Activated CD4-positive, alpha-beta T cell treated with anti-CD3 and anti-CD28 coated beads, Interleukin-10, Interleukin-2, amounts not matched to agents 100 ng/mL and 50 ng/mL, durations not matched to agents 16 hours and 8 hours (primary cell): ENCODE results near the gene NUP98.

Experiments
- DNase-seq: peaks from one replicate; pipeline ENCODE4 v3.0.0-alpha.2; 2020

NUP98 gene

GRCh38 chr11:3723014-3723708 lies 74.2 kb downstream of the NUP98 start:
- DNase-seq, result peak; percentile 26

GRCh38 chr11:3722100-3722499 lies 75.3 kb downstream of the NUP98 start:
- no peak for DNase-seq

- no peak for DNase-seq
Measured at GRCh38 chr11:3720997-3721396, 76.4 kb downstream of the NUP98 start.

- no peak for DNase-seq
Measured at GRCh38 chr11:3712274-3712673, 85.1 kb downstream of the NUP98 start.

GRCh38 chr11:3710485-3711259 lies 86.7 kb downstream of the NUP98 start:
- no peak for DNase-seq

GRCh38 chr11:3709977-3710376 lies 87.4 kb downstream of the NUP98 start:
- no peak for DNase-seq

GRCh38 chr11:3707176-3707575 lies 90.2 kb downstream of the NUP98 start:
- DNase-seq, result no peak

- DNase-seq, result no peak
Measured at GRCh38 chr11:3703383-3703782, 94.0 kb downstream of the NUP98 start.

GRCh38 chr11:3700910-3701309 lies 96.4 kb downstream of the NUP98 start:
- DNase-seq, result no peak

- no peak for DNase-seq
Measured at GRCh38 chr11:3700410-3700809, 96.9 kb downstream of the NUP98 start.

- DNase-seq, result no peak
Measured at GRCh38 chr11:3686751-3687150, 110.6 kb downstream of the NUP98 start.

GRCh38 chr11:3685923-3686322 lies 111.4 kb downstream of the NUP98 start:
- no peak for DNase-seq

GRCh38 chr11:3684819-3685172 lies 112.6 kb downstream of the NUP98 start:
- DNase-seq, result no peak

- no peak for DNase-seq
Measured at GRCh38 chr11:3684129-3684818, 113.1 kb downstream of the NUP98 start.

- no peak for DNase-seq
Measured at GRCh38 chr11:3683039-3683438, 114.3 kb downstream of the NUP98 start.

GRCh38 chr11:3679077-3679476 lies 118.3 kb downstream of the NUP98 start:
- DNase-seq, result no peak

GRCh38 chr11:3675971-3676370 lies 121.4 kb downstream of the NUP98 start:
- DNase-seq, result no peak

- DNase-seq, result no peak
Measured at GRCh38 chr11:3674189-3674588, 123.2 kb downstream of the NUP98 start.

- DNase-seq, result no peak
Measured at GRCh38 chr11:3671334-3672254, 125.8 kb downstream of the NUP98 start, which contains the start of gene CHRNA10. Gene CHRNA10 (minus strand): TSS chr11:3671384. CDS start chr11:3671312, 72 bp downstream.

- no peak for DNase-seq
Measured at GRCh38 chr11:3669742-3670183, 127.6 kb downstream of the NUP98 start.

GRCh38 chr11:3669128-3669527 lies 128.2 kb downstream of the NUP98 start:
- no peak for DNase-seq

- DNase-seq, result no peak
Measured at GRCh38 chr11:3667149-3668035, 130.0 kb downstream of the NUP98 start.
